Gastrocnemius medialis (tissue), 4 donors: Measurements from ENCODE around the gene PRKN. TPM values are rescaled to one million over a fixed set of nuclear protein-coding genes. Genes with fewer than 3 reads are reported as not detected.

Source experiments
- ATAC-seq, 2 donors: fragments of 150-250 bp; one replicate each; pipeline ENCODE4 v1.9.1; 2016
- DNase-seq, 2 donors: peaks; one replicate each; pipeline ENCODE4 v3.0.0-alpha.2; 2019
- H3K27ac ChIP-seq, 4 donors: fragments of 200-600 bp; sonication (generic); 1 replicate in 1 of 4; 2 replicates in 3 of 4; pipeline ENCODE4 v1.5.1; 2016 to 2018; ENCODE audit warnings: mild to moderate bottlenecking in 2 of 4, moderate library complexity in 1 of 4
- H3K27me3 ChIP-seq, 3 donors: fragments of 200-600 bp; sonication (generic) in 2 of 3; 1 replicate in 1 of 3; 2 replicates in 2 of 3; pipeline versions ENCODE4 v1.5.1 to v1.6.0; 2016 to 2019; ENCODE audit warnings: mild to moderate bottlenecking in 1 of 3, moderate library complexity in 1 of 3
- H3K36me3 ChIP-seq, 2 donors: fragments of 200-600 bp; sonication (generic) in 1 of 2; one replicate each; pipeline ENCODE4 v1.5.1; 2017 to 2018
- H3K4me1 ChIP-seq, 2 donors: fragments of 200-600 bp; sonication (generic) in 1 of 2; one replicate each; pipeline ENCODE4 v1.5.1; 2016 to 2017; ENCODE audit warnings: mild to moderate bottlenecking in 2 of 2
- H3K4me3 ChIP-seq, 4 donors: fragments of 200-600 bp; sonication (generic) in 3 of 4; 1 replicate in 1 of 4; 2 replicates in 3 of 4; pipeline ENCODE4 v1.5.1; 2016 to 2019; ENCODE audit warnings: mild to moderate bottlenecking in 2 of 4
- H3K9me3 ChIP-seq, 3 donors: fragments of 200-600 bp; sonication (generic) in 2 of 3; 1 replicate in 1 of 3; 2 replicates in 2 of 3; pipeline ENCODE4 v1.5.1; 2016 to 2019
- POLR2A ChIP-seq, 2 donors: fragments of 450-650 bp; IDR thresholded peaks; one replicate each; pipeline ENCODE4 v1.6.1; 2017; ENCODE audit warnings: antibody characterized with exemption in 2 of 2, mild to moderate bottlenecking in 2 of 2, moderate library complexity in 2 of 2
- in situ Hi-C, 4 donors: fragments of 200-750 bp; cut with MboI; loops; one replicate each; pipeline versions ENCODE4 v1.15.0 to v1.8.0; 2017; ENCODE audit warnings: low sequenced_read_pairs in 4 of 4
- intact Hi-C: fragments of 100-400 bp; cut with DNase I; formaldehyde crosslinking; loops from one replicate; pipeline ENCODE4 v1.15.1; 2023; ENCODE audit warnings: low total_unique reads
- total RNA-seq, 4 donors: library from RNA; depleted of rRNA; stranded (reverse); fragments of >200 nt; gene quantifications; one replicate each; pipeline versions ENCODE4 v1.1.0 to v1.2.3, GENCODE V29; 2016
- TF ChIP-seq, protein P1 (sequence below), 5 experiments: fragments of 450-650 bp in 3 of 5; fragments of 200-600 bp in 2 of 5; sonication (generic) in 2 of 5; IDR thresholded peaks in 4 of 5; conservative IDR thresholded peaks in 1 of 5; 1 replicate in 4 of 5; 2 replicates in 1 of 5; pipeline ENCODE4 v1.5.1; 2016 to 2019; ENCODE audit warnings: antibody characterized with exemption in 5 of 5, mild to moderate bottlenecking in 3 of 5, moderate library complexity in 3 of 5

PRKN gene
- total RNA-seq, 4 donors from 2014 or later, result 8.4 to 21.6 (median 13.7) TPM

DNA sequence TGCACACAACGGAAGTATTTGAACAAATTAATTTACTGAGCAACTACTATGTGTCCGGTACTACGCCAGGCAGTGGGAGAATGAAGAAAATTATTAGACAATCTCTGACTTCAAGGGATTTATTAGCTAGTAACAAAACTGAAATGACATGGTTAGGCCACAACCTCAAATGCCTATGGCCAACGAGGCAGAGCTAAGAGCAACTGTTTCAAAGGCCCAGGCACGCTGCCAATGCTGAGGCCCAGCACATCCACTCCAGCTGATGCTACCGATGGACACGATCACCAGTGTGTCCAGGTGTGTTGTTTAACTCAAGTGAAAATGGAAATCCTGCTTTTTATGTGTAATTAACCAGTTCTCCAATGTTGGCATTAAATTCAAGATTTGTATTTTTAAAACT, 420.9 kb downstream of the PRKN start:
- H3K36me3 ChIP-seq, result no peaks in the 10 kb centered on the region
- DNase-seq, result no peak
- no peak for ATAC-seq
- intact Hi-C loops (no loop called here), in situ Hi-C loops (no loop called here)
- TF ChIP-seq, protein P1, sequence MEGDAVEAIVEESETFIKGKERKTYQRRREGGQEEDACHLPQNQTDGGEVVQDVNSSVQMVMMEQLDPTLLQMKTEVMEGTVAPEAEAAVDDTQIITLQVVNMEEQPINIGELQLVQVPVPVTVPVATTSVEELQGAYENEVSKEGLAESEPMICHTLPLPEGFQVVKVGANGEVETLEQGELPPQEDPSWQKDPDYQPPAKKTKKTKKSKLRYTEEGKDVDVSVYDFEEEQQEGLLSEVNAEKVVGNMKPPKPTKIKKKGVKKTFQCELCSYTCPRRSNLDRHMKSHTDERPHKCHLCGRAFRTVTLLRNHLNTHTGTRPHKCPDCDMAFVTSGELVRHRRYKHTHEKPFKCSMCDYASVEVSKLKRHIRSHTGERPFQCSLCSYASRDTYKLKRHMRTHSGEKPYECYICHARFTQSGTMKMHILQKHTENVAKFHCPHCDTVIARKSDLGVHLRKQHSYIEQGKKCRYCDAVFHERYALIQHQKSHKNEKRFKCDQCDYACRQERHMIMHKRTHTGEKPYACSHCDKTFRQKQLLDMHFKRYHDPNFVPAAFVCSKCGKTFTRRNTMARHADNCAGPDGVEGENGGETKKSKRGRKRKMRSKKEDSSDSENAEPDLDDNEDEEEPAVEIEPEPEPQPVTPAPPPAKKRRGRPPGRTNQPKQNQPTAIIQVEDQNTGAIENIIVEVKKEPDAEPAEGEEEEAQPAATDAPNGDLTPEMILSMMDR (IDR thresholded peaks at IDR 0.05 in 4 of 5, conservative IDR thresholded peaks at IDR 0.05 in 1 of 5), result no peak
- TF ChIP-seq POLR2A (IDR thresholded peaks at IDR 0.05), result no peak
- H3K9me3 ChIP-seq, result no peaks in the 10 kb centered on the region
- H3K27me3 ChIP-seq, result no peaks in the 10 kb centered on the region
- H3K27ac ChIP-seq, result no peak overlapping the region
- no peaks in the 10 kb centered on the region for H3K4me1 ChIP-seq
- H3K4me3 ChIP-seq, result no peak overlapping the region

DNA sequence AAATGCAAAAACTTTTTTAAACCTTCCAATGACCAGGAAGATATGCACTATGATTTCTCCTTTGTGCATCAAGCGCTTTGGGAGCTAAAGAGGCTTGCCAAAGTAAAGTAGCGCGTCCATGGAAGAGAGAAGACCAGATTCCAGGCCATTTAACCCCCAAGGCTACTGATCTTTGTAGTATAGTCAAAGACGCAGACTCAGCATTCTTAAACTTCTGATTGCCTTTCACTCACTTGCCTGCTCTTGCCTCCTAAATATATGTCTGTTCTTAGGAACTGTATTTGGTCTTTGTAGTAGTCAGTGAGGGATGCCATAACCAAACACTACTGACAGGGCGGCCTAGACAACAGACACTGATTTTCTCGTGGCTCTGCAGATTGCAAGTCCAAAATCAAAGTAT, 426.4 kb downstream of the PRKN start:
- no peak overlapping the region for H3K4me3 ChIP-seq
- ATAC-seq (no peak), DNase-seq (no peak)
- intact Hi-C loops, result no loop called here
- H3K27ac ChIP-seq, result no peak overlapping the region
- H3K9me3 ChIP-seq, result no peaks in the 10 kb centered on the region
- TF ChIP-seq, protein P1 (IDR thresholded peaks at IDR 0.05 in 4 of 5, conservative IDR thresholded peaks at IDR 0.05 in 1 of 5), result no peak
- no peak for TF ChIP-seq POLR2A (IDR thresholded peaks at IDR 0.05)
- no peaks in the 10 kb centered on the region for H3K27me3 ChIP-seq
- in situ Hi-C loops, result no loop called here
- no peaks in the 10 kb centered on the region for H3K4me1 ChIP-seq
- H3K36me3 ChIP-seq, result no peaks in the 10 kb centered on the region

DNA sequence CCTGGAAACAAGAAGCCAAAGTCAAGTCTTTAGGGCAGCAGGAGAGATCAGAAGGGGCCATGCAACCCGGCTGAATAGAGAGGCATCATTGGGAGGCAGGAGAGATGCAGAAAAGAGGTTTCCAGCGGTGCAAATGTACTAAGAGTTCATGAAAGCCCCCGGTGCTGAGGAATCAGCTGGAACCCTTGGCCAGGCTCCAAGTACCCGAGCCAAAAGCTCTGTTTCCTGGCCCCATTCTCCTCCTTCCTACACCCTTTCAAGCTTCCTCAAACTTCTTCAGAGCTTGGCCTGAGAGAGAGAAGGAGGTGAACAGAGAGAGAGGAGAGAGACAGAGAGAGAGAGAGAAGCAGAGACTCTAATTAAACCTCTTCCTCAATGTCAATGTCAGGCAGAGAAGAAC, 433.5 kb downstream of the PRKN start:
- intact Hi-C loops, result no loop called here

DNA sequence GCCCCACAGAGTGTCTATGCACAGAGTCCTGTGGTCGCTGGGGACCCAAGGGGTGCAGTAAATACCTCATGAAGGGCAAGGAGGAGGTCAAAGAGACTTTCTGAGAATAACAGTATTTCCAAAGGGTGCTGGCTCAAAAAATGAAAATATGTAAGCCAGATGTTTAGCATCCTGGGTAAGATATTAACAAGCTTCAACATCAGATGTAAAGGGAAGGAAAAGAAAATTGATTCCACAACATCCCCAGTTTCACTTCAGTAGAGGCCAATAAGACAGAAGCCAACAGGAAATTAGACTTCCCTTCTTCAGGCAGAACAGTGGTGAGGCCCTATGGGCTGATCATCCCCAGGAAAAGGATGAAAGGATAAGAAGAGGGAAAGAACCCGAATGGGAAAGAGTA, 434.7 kb downstream of the PRKN start:
- intact Hi-C loops (no loop called here), in situ Hi-C loops (no loop called here)
- no peak overlapping the region for H3K4me3 ChIP-seq
- peaks cover 10 to 14% of the 10 kb centered on the region in 2 donors for H3K4me1 ChIP-seq
- TF ChIP-seq POLR2A (IDR thresholded peaks at IDR 0.05), result no peak
- TF ChIP-seq, protein P1 (IDR thresholded peaks at IDR 0.05 in 4 of 5, conservative IDR thresholded peaks at IDR 0.05 in 1 of 5), result no peak
- H3K36me3 ChIP-seq, result no peaks in the 10 kb centered on the region
- DNase-seq (no peak), ATAC-seq (no peak)
- no peaks in the 10 kb centered on the region for H3K9me3 ChIP-seq
- no peak overlapping the region for H3K27ac ChIP-seq
- H3K27me3 ChIP-seq, result no peaks in the 10 kb centered on the region

More for the DNA sequence above, 433.5 kb downstream of the PRKN start:
- Histone ChIP-seq H3K4me1 (peaks cover 9 to 10% of the 10 kb centered on the region in 2 donors), H3K4me3 (no peak overlapping the region), H3K27me3 (no peaks in the 10 kb centered on the region), H3K27ac (no peak overlapping the region), H3K9me3 (no peaks in the 10 kb centered on the region), H3K36me3 (no peaks in the 10 kb centered on the region)
- in situ Hi-C loops, result no loop called here
- TF ChIP-seq POLR2A (IDR thresholded peaks at IDR 0.05), result no peak
- TF ChIP-seq, protein P1 (IDR thresholded peaks at IDR 0.05 in 4 of 5, conservative IDR thresholded peaks at IDR 0.05 in 1 of 5), result no peak
- DNase-seq (no peak), ATAC-seq (no peak)

DNA sequence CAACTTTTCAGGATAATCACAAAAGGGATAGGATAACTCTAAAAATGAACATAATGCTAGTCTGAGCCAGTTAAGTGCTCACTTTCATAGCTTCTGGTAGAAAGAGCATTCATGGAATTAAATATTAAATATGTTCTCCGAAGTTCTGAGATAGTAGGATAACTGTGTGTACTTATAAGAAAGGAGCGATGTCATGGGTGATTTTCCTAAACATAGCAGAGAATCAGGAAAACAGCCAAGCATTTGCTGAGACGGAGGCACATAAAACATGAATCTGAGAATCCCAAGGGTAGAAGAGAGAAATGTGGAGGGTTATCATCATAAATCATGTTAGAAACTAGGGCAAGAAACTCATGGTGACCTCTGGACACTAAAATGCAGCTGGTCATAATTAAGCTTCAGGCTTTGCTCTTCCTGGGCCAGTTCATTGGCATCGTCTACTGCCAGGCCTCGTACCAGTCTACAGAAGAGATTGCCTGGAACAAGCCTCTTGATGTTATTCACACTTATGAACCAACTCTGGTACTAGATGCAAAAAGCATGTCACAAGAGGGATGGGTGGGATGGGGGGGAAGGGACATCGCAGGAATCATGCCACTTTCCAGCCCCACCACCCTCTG, 436.6 kb downstream of the PRKN start:
- H3K27ac ChIP-seq, result no peak overlapping the region
- in situ Hi-C loops, result no loop called here
- no peak overlapping the region for H3K4me3 ChIP-seq

More for the DNA sequence above, 436.6 kb downstream of the PRKN start:
- TF ChIP-seq POLR2A (IDR thresholded peaks at IDR 0.05), result no peak
- TF ChIP-seq, protein P1 (IDR thresholded peaks at IDR 0.05 in 4 of 5, conservative IDR thresholded peaks at IDR 0.05 in 1 of 5), result no peak
- DNase-seq, result no peak
- Histone ChIP-seq H3K9me3 (no peaks in the 10 kb centered on the region), H3K36me3 (no peaks in the 10 kb centered on the region), H3K27me3 (no peaks in the 10 kb centered on the region), H3K4me1 (peaks cover 10 to 14% of the 10 kb centered on the region in 2 donors)
- no peak for ATAC-seq
- intact Hi-C loops, result no loop called here
